OCI-LY3 (cell line): ENCODE measurements around the gene CKAP4.

Experiments
- CTCF ChIP-seq: fragments of 200-600, 300-600 bp; sonication (generic); IDR thresholded peaks from 2 replicates; pipeline ENCODE4 v1.5.1; 2014; ENCODE audit warnings: antibody characterized with exemption, low read length, low read depth
- EZH2phosphoT487 ChIP-seq: fragments of 200-600 bp; shearing (Covaris generic); IDR thresholded peaks from 2 replicates; pipeline ENCODE4 v1.6.1; 2018; ENCODE audit warnings: antibody characterized with exemption, mixed run types, low read depth

- TF ChIP-seq CTCF (no peak), EZH2phosphoT487 (no peak)
Measured at GRCh38 chr12:106214571-106214970, 33.2 kb downstream of the CKAP4 start.
